HFFc6 (cell line): ENCODE measurements around the gene CNIH3. TPM values are rescaled to one million over a fixed set of nuclear protein-coding genes. Genes with fewer than 3 reads are reported as not detected.
A peak's percentile ranks its signal among the peaks of the same experiment; 100 is the strongest.

Source experiments
- DNase-seq: peaks from one replicate; pipeline ENCODE4 v3.0.0-alpha.2; 2018
- H3K27ac Mint-ChIP-seq: 2 replicates; pipeline ENCODE4 v1.8.0; 2020; ENCODE audit warnings: mild to moderate bottlenecking, mixed read lengths
- H3K27me3 Mint-ChIP-seq: 2 replicates; pipeline ENCODE4 v1.8.0; 2021; ENCODE audit warnings: mild to moderate bottlenecking, moderate library complexity, mixed read lengths; ENCODE audit not compliant: insufficient read depth
- H3K36me3 Mint-ChIP-seq: 2 replicates; pipeline ENCODE4 v1.8.0; 2021; ENCODE audit warnings: low read depth, mixed read lengths
- H3K4me1 Mint-ChIP-seq: 2 replicates; pipeline ENCODE4 v1.8.0; 2020; ENCODE audit warnings: low read depth, mixed read lengths
- H3K4me3 Mint-ChIP-seq: 2 replicates; pipeline ENCODE4 v1.8.0; 2020; ENCODE audit warnings: mild to moderate bottlenecking, moderate library complexity, mixed read lengths
- H3K9me3 Mint-ChIP-seq: 2 replicates; pipeline ENCODE4 v1.8.0; 2020; ENCODE audit warnings: mild to moderate bottlenecking, mixed read lengths
- total RNA-seq, 6 experiments: library from RNA; stranded (reverse); fragmentation: NEBNext Ultra II Directional; extraction: Animal tissue kit (Norgen Biotek cat#: 25700); gene quantifications; 2 replicates in 1 of 6; 3 replicates in 5 of 6; pipeline ENCODE4 v1.2.3, GENCODE V29; 2021
- TF ChIP-seq, protein P1 (sequence below): fragments of 200-600 bp; sonication (generic); IDR thresholded peaks from 2 replicates; pipeline ENCODE4 v1.5.0; 2021; ENCODE audit warnings: antibody characterized with exemption, mild to moderate bottlenecking

Gene CNIH3
- total RNA-seq, 6 experiments from 2014 or later: 18.6 to 32.3 (median 30.5) TPM

DNA sequence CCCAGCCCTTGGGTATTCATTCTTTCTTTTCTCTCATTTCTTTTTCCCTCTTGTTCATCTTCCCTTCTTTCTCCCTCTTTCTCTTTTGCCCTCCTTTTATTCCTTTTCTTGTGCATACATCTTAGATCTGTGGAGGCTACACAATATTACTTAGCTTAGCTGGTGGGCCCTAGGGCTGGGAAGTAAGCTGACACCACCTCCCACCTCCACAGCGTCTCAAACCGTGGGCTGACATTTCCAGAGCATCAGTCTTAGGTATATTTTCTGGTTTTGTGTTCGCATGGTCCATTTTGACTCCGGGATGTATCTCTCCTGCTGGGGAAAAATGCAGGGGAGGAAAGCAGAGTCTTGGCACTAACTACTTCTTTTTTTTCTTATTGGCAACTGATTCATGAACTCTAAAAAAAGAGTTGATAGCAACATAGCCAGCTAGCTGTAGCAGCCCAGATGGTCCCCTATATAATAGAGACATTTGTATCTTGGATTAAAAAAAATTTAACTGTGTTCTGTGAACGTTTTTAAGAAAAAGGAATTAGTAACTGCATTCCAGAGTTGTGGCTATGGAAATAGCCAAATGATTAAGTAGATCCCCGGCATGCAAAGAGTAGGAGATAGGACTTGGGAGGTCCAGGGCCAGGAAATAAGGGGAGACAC, 15.5 kb downstream of the CNIH3 start:
- Mint-ChIP-seq H3K36me3 (peaks cover 55% of the 10 kb centered on the region), H3K9me3 (no peaks in the 10 kb centered on the region), H3K27ac (peak overlapping the region; percentile 88), H3K4me3 (peak overlapping the region; percentile 33), H3K4me1 (peaks cover 88% of the 10 kb centered on the region), H3K27me3 (peaks cover 2% of the 10 kb centered on the region)
- no peak for DNase-seq
- TF ChIP-seq, protein P1, sequence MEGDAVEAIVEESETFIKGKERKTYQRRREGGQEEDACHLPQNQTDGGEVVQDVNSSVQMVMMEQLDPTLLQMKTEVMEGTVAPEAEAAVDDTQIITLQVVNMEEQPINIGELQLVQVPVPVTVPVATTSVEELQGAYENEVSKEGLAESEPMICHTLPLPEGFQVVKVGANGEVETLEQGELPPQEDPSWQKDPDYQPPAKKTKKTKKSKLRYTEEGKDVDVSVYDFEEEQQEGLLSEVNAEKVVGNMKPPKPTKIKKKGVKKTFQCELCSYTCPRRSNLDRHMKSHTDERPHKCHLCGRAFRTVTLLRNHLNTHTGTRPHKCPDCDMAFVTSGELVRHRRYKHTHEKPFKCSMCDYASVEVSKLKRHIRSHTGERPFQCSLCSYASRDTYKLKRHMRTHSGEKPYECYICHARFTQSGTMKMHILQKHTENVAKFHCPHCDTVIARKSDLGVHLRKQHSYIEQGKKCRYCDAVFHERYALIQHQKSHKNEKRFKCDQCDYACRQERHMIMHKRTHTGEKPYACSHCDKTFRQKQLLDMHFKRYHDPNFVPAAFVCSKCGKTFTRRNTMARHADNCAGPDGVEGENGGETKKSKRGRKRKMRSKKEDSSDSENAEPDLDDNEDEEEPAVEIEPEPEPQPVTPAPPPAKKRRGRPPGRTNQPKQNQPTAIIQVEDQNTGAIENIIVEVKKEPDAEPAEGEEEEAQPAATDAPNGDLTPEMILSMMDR: no peak

- peak; percentile 85 for DNase-seq
- peaks cover 53% of the 10 kb centered on the region for H3K36me3 Mint-ChIP-seq
- H3K27me3 Mint-ChIP-seq: peaks cover 2% of the 10 kb centered on the region
- H3K4me3 Mint-ChIP-seq: peak overlapping the region; percentile 33
- H3K4me1 Mint-ChIP-seq: peaks cover 91% of the 10 kb centered on the region
- no peaks in the 10 kb centered on the region for H3K9me3 Mint-ChIP-seq
- peak overlapping the region; percentile 88 for H3K27ac Mint-ChIP-seq
- TF ChIP-seq, protein P1: no peak
Observed at GRCh38 chr1:224632381-224632871, 16.3 kb downstream of the CNIH3 start.

- H3K36me3 Mint-ChIP-seq: peaks cover 51% of the 10 kb centered on the region
- H3K4me3 Mint-ChIP-seq: peak overlapping the region; percentile 11
- peaks cover 94% of the 10 kb centered on the region for H3K4me1 Mint-ChIP-seq
- DNase-seq: peak; percentile 28
- peaks cover 2% of the 10 kb centered on the region for H3K27me3 Mint-ChIP-seq
- peak overlapping the region; percentile 88 for H3K27ac Mint-ChIP-seq
- no peaks in the 10 kb centered on the region for H3K9me3 Mint-ChIP-seq
- TF ChIP-seq, protein P1: peak; percentile 31; the same call in 1 of the 2 replicates
Observed at GRCh38 chr1:224632921-224633321, 16.8 kb downstream of the CNIH3 start.

DNA sequence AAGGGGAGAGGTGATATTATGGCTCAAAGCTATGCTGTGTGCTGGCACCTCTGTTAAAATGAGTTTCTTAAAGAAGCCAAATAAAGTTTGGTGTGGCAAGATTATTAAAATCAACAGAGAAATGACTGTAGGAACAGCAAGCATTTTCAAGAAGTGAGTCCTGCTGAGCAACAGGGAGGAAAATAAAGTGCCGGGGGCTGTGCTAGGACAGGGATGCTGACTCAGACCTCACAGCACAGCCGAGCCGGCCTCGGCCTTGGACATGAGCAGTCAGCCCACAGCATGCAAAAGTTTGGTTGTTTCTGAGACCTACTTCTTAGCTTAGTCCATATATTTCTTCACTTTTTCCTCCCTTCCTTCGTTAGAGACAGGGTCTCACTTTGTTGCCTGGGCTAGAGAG, 19.2 kb downstream of the CNIH3 start:
- H3K27me3 Mint-ChIP-seq: peaks cover 3% of the 10 kb centered on the region
- peak overlapping the region; percentile 66 for H3K4me3 Mint-ChIP-seq
- H3K27ac Mint-ChIP-seq: peak overlapping the region; percentile 88
- peaks cover 47% of the 10 kb centered on the region for H3K36me3 Mint-ChIP-seq
- no peaks in the 10 kb centered on the region for H3K9me3 Mint-ChIP-seq
- DNase-seq: peak; percentile 93
- TF ChIP-seq, protein P1: no peak
- peaks cover 97% of the 10 kb centered on the region for H3K4me1 Mint-ChIP-seq

DNA sequence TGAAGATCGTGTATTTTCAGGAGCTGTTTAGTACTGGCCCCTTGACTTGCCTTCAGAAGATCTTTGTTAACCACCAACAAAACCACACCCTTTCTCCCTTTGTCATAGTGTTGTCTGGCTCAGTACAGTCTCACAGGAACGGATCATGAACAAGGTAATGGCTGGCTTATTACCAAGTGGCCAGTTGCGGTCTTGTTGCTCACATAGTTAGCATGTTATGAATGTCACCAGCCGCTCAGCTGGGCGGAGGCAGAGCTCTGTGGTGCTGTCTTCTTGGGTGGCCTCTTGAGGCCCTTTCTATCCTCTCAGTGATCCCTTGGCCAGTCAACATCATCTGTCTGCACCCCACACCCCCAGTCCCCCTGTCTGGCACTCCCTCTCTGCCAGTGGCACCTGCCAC, 21.4 kb downstream of the CNIH3 start:
- Mint-ChIP-seq H3K36me3 (peaks cover 53% of the 10 kb centered on the region), H3K27me3 (peaks cover 1% of the 10 kb centered on the region; the same call in 1 of the 2 replicates), H3K27ac (peak overlapping the region; percentile 88), H3K9me3 (no peaks in the 10 kb centered on the region), H3K4me3 (peak overlapping the region; percentile 72), H3K4me1 (peaks cover 99% of the 10 kb centered on the region)
- peak; percentile 98 for DNase-seq
- TF ChIP-seq, protein P1: no peak; the same call in 1 of the 2 replicates
